ENCODE measurements around the gene SLC44A4. TPM values are rescaled to one million over a fixed set of nuclear protein-coding genes. Genes with fewer than 3 reads are reported as not detected.
A peak's percentile ranks its signal among the peaks of the same experiment; 100 is the strongest.
"Not testable (repeated sequence)": the region's sequence is repeated elsewhere in the genome, so short reads cannot be mapped to it uniquely, and the experiment has no call there.

SLC44A4 gene
- polyA plus RNA-seq, 1 donor (not counting 4 experiments of a cell fraction or from before 2014, with no cell fraction given) = 0.25 TPM

GRCh38 chr6:31819871-31820299 is 58.9 kb downstream of the SLC44A4 start:
- dilution Hi-C loops (cut with MboI; ENCODE audit: extremely low pct_ligation_motif_present, low sequenced_read_pairs) = no loop called here
- H3K36me3 ChIP-seq (ENCODE audit: control insufficient read depth in 2 of 2, extremely low read depth in 1 of 2, insufficient read depth in 2 of 2, low read length in 2 of 2) = no peaks in the 10 kb centered on the region
- H3K79me2 ChIP-seq (ENCODE audit: control insufficient read depth, insufficient read depth, low read length) = peaks cover 26% of the 10 kb centered on the region
- no peaks in the 10 kb centered on the region for H3K9me1 ChIP-seq (ENCODE audit: control insufficient read depth, extremely low read depth, insufficient read depth, low read length)
- H3K4me3 ChIP-seq (ENCODE audit: control insufficient read depth in 2 of 3, extremely low read depth in 1 of 3, insufficient read depth in 2 of 3, low read depth in 1 of 3, low read length in 3 of 3) = no peak overlapping the region
- H3K9me3 ChIP-seq (ENCODE audit: control insufficient read depth, low read depth, low read length) = no peaks in the 10 kb centered on the region
- H3K4me1 ChIP-seq (ENCODE audit: control insufficient read depth, extremely low read depth, insufficient read depth, low read length) = peaks cover 39% of the 10 kb centered on the region
- H2AFZ ChIP-seq (ENCODE audit: control insufficient read depth, low read length) = no peak overlapping the region
- H3K27ac ChIP-seq (ENCODE audit: control insufficient read depth, insufficient read depth, low read length) = peak overlapping the region; percentile 13
- H4K20me1 ChIP-seq (ENCODE audit: control insufficient read depth, extremely low read depth, insufficient read depth, low read length) = no peaks in the 10 kb centered on the region
- H3K9ac ChIP-seq (ENCODE audit: control insufficient read depth, extremely low read depth, insufficient read depth, low read length) = no peak overlapping the region
- no peaks in the 10 kb centered on the region for H3K27me3 ChIP-seq (ENCODE audit: control insufficient read depth, extremely low read depth, insufficient read depth, low read length)
- peak overlapping the region; percentile 34 for H3K4me2 ChIP-seq (ENCODE audit: control insufficient read depth, extremely low read depth, insufficient read depth, low read depth, low read length)
- FAIRE-seq (no peak), DNase-seq (ENCODE audit: low read depth, low spot score) (no peak)
- no peak for TF ChIP-seq EZH2 (IDR thresholded peaks at IDR 0.05; ENCODE audit: low read length)
- TF ChIP-seq, protein P1, sequence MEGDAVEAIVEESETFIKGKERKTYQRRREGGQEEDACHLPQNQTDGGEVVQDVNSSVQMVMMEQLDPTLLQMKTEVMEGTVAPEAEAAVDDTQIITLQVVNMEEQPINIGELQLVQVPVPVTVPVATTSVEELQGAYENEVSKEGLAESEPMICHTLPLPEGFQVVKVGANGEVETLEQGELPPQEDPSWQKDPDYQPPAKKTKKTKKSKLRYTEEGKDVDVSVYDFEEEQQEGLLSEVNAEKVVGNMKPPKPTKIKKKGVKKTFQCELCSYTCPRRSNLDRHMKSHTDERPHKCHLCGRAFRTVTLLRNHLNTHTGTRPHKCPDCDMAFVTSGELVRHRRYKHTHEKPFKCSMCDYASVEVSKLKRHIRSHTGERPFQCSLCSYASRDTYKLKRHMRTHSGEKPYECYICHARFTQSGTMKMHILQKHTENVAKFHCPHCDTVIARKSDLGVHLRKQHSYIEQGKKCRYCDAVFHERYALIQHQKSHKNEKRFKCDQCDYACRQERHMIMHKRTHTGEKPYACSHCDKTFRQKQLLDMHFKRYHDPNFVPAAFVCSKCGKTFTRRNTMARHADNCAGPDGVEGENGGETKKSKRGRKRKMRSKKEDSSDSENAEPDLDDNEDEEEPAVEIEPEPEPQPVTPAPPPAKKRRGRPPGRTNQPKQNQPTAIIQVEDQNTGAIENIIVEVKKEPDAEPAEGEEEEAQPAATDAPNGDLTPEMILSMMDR (optimal IDR thresholded peaks at IDR 0.05 in 1 of 3, IDR thresholded peaks at IDR 0.05 in 1 of 3, conservative IDR thresholded peaks at IDR 0.05 in 1 of 3; ENCODE audit: extremely low read depth in 1 of 3, insufficient read depth in 2 of 3, low read length in 3 of 3) = no peak

GRCh38 chr6:31817929-31818511 is 60.8 kb downstream of the SLC44A4 start:
- H3K9ac ChIP-seq (ENCODE audit: control insufficient read depth, extremely low read depth, insufficient read depth, low read length) = peak overlapping the region; percentile 59
- peak overlapping the region; percentile 56 to 67 (median 62) for H3K4me3 ChIP-seq (ENCODE audit: control insufficient read depth in 2 of 3, extremely low read depth in 1 of 3, insufficient read depth in 2 of 3, low read depth in 1 of 3, low read length in 3 of 3)
- peak overlapping the region; percentile 96 for H3K4me2 ChIP-seq (ENCODE audit: control insufficient read depth, extremely low read depth, insufficient read depth, low read depth, low read length)
- FAIRE-seq; H3K27me3 ChIP-seq (ENCODE audit: control insufficient read depth, extremely low read depth, insufficient read depth, low read length); H3K9me3 ChIP-seq (ENCODE audit: control insufficient read depth, low read depth, low read length); DNase-seq (ENCODE audit: low read depth, low spot score); dilution Hi-C loops (cut with MboI; ENCODE audit: extremely low pct_ligation_motif_present, low sequenced_read_pairs); H3K9me1 ChIP-seq (ENCODE audit: control insufficient read depth, extremely low read depth, insufficient read depth, low read length); H2AFZ ChIP-seq (ENCODE audit: control insufficient read depth, low read length); H4K20me1 ChIP-seq (ENCODE audit: control insufficient read depth, extremely low read depth, insufficient read depth, low read length); H3K36me3 ChIP-seq (ENCODE audit: control insufficient read depth in 2 of 2, extremely low read depth in 1 of 2, insufficient read depth in 2 of 2, low read length in 2 of 2): not testable (repeated sequence)
- peak overlapping the region; percentile 15 for H3K27ac ChIP-seq (ENCODE audit: control insufficient read depth, insufficient read depth, low read length)
- H3K79me2 ChIP-seq (ENCODE audit: control insufficient read depth, insufficient read depth, low read length) = peaks cover 26% of the 10 kb centered on the region
- H3K4me1 ChIP-seq (ENCODE audit: control insufficient read depth, extremely low read depth, insufficient read depth, low read length) = peaks cover 36% of the 10 kb centered on the region

DNA sequence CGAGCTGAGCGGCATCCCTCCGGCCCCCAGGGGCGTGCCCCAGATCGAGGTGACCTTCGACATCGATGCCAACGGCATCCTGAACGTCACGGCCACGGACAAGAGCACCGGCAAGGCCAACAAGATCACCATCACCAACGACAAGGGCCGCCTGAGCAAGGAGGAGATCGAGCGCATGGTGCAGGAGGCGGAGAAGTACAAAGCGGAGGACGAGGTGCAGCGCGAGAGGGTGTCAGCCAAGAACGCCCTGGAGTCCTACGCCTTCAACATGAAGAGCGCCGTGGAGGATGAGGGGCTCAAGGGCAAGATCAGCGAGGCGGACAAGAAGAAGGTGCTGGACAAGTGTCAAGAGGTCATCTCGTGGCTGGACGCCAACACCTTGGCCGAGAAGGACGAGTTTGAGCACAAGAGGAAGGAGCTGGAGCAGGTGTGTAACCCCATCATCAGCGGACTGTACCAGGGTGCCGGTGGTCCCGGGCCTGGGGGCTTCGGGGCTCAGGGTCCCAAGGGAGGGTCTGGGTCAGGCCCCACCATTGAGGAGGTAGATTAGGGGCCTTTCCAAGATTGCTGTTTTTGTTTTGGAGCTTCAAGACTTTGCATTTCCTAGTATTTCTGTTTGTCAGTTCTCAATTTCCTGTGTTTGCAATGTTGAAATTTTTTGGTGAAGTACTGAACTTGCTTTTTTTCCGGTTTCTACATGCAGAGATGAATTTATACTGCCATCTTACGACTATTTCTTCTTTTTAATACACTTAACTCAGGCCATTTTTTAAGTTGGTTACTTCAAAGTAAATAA is 61.5 kb downstream of the SLC44A4 start:
- FAIRE-seq; H4K20me1 ChIP-seq (ENCODE audit: control insufficient read depth, extremely low read depth, insufficient read depth, low read length); H3K9me1 ChIP-seq (ENCODE audit: control insufficient read depth, extremely low read depth, insufficient read depth, low read length); H2AFZ ChIP-seq (ENCODE audit: control insufficient read depth, low read length); H3K36me3 ChIP-seq (ENCODE audit: control insufficient read depth in 2 of 2, extremely low read depth in 1 of 2, insufficient read depth in 2 of 2, low read length in 2 of 2); H3K9me3 ChIP-seq (ENCODE audit: control insufficient read depth, low read depth, low read length); DNase-seq (ENCODE audit: low read depth, low spot score); H3K27me3 ChIP-seq (ENCODE audit: control insufficient read depth, extremely low read depth, insufficient read depth, low read length); dilution Hi-C loops (cut with MboI; ENCODE audit: extremely low pct_ligation_motif_present, low sequenced_read_pairs): not testable (repeated sequence)
- H3K79me2 ChIP-seq (ENCODE audit: control insufficient read depth, insufficient read depth, low read length) = peaks cover 26% of the 10 kb centered on the region
- H3K4me1 ChIP-seq (ENCODE audit: control insufficient read depth, extremely low read depth, insufficient read depth, low read length) = peaks cover 32% of the 10 kb centered on the region
- H3K27ac ChIP-seq (ENCODE audit: control insufficient read depth, insufficient read depth, low read length) = peak overlapping the region; percentile 15
- H3K9ac ChIP-seq (ENCODE audit: control insufficient read depth, extremely low read depth, insufficient read depth, low read length) = peak overlapping the region; percentile 59
- peak overlapping the region; percentile 56 to 67 (median 62) for H3K4me3 ChIP-seq (ENCODE audit: control insufficient read depth in 2 of 3, extremely low read depth in 1 of 3, insufficient read depth in 2 of 3, low read depth in 1 of 3, low read length in 3 of 3)
- H3K4me2 ChIP-seq (ENCODE audit: control insufficient read depth, extremely low read depth, insufficient read depth, low read depth, low read length) = peak overlapping the region; percentile 96
